ENCODE data around the gene MILR1.

GRCh38 chr17:64491994-64492393 is 43.1 kb downstream of the MILR1 start:
- TF ChIP-seq CTCF (optimal IDR thresholded peaks at IDR 0.05 in 1 of 3, IDR thresholded peaks at IDR 0.05 in 1 of 3, conservative IDR thresholded peaks at IDR 0.05 in 1 of 3; ENCODE audit: extremely low read depth in 1 of 3, insufficient read depth in 2 of 3, low read length in 3 of 3) = no peak
- no peak for TF ChIP-seq EZH2 (IDR thresholded peaks at IDR 0.05; ENCODE audit: low read length)
